Measurements from ENCODE around the gene CFAP251. TPM values are rescaled to one million over a fixed set of nuclear protein-coding genes. Genes with fewer than 3 reads are reported as not detected.
A peak's percentile ranks its signal among the peaks of the same experiment; 100 is the strongest.
"Not testable (repeated sequence)": the region's sequence is repeated elsewhere in the genome, so short reads cannot be mapped to it uniquely, and the experiment has no call there.

The CFAP251 gene, protein sequence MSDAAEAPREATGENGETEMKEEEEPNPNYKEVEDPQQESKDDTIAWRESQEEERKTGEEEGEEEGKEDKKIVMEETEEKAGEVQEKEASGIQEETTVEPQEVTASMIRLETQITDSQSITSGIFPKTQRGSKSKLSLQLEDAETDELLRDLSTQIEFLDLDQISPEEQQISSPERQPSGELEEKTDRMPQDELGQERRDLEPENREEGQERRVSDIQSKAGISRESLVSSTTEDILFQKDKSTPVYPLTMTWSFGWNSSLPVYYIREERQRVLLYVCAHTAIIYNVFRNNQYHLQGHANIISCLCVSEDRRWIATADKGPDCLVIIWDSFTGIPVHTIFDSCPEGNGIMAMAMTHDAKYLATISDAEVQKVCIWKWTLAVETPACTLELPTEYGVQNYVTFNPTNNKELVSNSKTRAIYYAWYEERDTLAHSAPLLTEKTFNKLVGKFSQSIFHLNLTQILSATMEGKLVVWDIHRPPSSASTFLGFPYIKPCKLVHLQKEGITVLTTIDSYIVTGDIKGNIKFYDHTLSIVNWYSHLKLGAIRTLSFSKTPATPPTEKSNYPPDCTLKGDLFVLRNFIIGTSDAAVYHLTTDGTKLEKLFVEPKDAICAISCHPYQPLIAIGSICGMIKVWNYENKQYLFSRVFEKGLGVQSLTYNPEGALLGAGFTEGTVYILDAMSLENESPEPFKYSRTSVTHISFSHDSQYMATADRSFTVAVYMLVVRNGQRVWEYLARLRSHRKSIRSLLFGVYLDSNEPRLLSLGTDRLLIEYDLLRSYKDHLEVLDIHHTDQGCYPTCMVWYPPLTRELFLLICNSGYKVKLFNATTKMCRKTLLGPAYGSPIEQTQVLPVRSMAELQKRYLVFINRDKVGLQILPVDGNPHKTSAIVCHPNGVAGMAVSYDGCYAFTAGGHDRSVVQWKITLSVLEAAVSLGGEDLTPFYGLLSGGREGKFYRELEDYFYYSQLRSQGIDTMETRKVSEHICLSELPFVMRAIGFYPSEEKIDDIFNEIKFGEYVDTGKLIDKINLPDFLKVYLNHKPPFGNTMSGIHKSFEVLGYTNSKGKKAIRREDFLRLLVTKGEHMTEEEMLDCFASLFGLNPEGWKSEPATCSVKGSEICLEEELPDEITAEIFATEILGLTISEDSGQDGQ
- total RNA-seq = 10 to 100 TPM; 29.0 to 41.5 TPM
- 56.1 TPM for polyA plus RNA-seq (ENCODE audit: insufficient read depth, low read depth, low replicate concordance)
- long read RNA-seq, donor 1 = 0 reads
- long read RNA-seq, donor 2 = 0 reads

DNA sequence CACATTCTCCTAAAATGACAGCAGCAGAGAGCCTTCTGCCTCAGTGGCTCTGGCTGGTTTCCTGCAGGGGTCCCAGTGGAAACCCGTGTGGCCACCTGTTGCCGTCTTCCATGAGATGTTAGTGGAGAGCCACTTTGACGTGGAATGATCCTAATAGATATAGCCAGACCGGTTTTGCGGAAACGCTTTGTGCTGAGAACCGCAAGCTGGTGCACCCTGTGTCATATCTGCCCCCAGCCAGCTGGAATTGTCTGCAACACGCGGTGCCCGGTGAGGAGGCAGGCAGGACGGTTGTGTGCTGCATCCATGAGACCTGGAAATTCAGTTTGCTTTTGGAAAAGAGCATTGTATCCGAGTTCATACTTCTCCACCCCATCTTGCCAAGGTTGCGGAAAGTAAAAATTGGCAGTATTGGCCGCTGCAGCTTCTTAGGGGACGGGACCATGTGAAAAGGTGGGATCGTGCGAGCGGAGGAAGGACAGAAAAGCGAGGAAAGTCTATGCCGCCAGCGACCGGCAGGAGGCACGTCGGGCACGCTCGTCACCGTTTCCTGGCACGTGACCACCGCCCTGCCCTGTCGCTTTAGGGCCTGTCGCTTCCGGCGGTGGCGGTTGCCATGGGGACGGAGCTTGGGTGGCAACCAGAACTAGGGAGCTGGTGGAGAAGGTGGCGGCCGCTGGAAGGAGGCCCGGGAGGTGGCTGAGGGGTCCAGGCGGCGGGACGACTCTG, at the start of gene CFAP251:
Gene CFAP251, plus strand, starts transcription at position 643 of the 729 bp plus-strand sequence. CDS start 2,714 bp downstream, outside the sequence.
- TF ChIP-seq POLR2A (IDR thresholded peaks at IDR 0.05) = no peak
- TF ChIP-seq, protein P1, sequence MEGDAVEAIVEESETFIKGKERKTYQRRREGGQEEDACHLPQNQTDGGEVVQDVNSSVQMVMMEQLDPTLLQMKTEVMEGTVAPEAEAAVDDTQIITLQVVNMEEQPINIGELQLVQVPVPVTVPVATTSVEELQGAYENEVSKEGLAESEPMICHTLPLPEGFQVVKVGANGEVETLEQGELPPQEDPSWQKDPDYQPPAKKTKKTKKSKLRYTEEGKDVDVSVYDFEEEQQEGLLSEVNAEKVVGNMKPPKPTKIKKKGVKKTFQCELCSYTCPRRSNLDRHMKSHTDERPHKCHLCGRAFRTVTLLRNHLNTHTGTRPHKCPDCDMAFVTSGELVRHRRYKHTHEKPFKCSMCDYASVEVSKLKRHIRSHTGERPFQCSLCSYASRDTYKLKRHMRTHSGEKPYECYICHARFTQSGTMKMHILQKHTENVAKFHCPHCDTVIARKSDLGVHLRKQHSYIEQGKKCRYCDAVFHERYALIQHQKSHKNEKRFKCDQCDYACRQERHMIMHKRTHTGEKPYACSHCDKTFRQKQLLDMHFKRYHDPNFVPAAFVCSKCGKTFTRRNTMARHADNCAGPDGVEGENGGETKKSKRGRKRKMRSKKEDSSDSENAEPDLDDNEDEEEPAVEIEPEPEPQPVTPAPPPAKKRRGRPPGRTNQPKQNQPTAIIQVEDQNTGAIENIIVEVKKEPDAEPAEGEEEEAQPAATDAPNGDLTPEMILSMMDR (IDR thresholded peaks at IDR 0.05) = peak; percentile 23 to 83 (median 68)
- Histone ChIP-seq H3K9me3 (no peaks in the 10 kb centered on the region), H3K4me1 (no peaks in the 10 kb centered on the region), H3K36me3 (ENCODE audit: low read depth, missing control alignments) (no peaks in the 10 kb centered on the region), H3K4me3 (peak within 1 kb of the TSS; percentile 52 to 59), H3K27me3 (no peaks in the 10 kb centered on the region), H3K27ac (peak within 1 kb of the TSS in 1 of 2 donors; percentile 24)
- intact Hi-C loops (cut with DNase I; ENCODE audit: low total_unique reads) = no loop called here
- peak; percentile 95 for DNase-seq
- 29 to 49% methylated on average over 28 to 41 of the region's 41 CpGs for WGBS, 2 donors

DNA sequence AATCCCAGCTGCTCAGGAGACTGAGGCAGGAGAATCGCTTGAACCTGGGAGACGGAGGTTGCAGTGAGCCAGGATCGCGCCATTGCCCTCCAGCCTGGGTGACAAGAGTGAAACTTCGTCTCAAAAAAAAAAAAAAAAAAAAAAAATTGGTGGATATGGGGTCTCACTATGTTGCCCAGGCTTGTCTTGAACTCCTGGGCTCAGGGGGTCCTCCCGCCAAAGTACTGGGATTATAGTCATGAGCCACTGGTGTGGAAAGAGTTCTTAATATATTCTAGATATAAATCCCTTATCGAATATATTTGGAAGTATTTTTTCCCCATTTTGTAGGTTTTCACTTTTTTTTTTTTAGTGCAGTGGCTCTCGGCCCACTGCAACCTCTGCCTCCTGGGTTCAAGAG, 49.2 kb upstream of the CFAP251 start:
- H3K27ac ChIP-seq; H3K9me3 ChIP-seq; H3K27me3 ChIP-seq; H3K36me3 ChIP-seq (ENCODE audit: low read depth, missing control alignments); intact Hi-C loops (cut with DNase I; ENCODE audit: low total_unique reads); H3K4me3 ChIP-seq; H3K4me1 ChIP-seq; DNase-seq: not testable (repeated sequence)
- 86 to 97% methylated on average over 8 of the region's 8 CpGs for WGBS, 2 donors

DNA sequence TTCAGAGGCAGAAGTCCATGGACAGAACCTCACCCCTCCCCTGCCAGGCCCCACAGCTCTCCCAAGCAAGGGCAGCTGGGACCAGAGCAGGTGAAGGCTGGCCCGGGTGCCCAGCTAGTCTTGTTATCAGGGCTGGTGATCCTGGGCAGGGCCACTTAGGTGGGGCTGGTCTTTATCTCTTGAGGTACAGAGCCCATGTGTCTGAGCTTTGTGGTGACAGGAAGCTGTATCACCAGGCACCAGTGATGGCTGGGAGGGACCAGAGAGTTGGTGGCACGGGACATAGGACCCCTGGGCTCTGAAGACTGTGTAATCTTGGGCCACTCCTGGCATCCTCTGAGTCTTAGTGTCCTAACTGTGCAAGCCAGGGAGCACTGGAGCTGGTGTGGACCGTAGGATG, 46.9 kb upstream of the CFAP251 start:
- TF ChIP-seq, protein P1 (IDR thresholded peaks at IDR 0.05) = no peak
- TF ChIP-seq POLR2A (IDR thresholded peaks at IDR 0.05) = no peak
- DNase-seq = no peak
- Histone ChIP-seq H3K4me3 (no peak overlapping the region), H3K27ac (no peak overlapping the region), H3K9me3 (no peaks in the 10 kb centered on the region), H3K4me1 (no peaks in the 10 kb centered on the region), H3K36me3 (ENCODE audit: low read depth, missing control alignments) (no peaks in the 10 kb centered on the region), H3K27me3 (no peaks in the 10 kb centered on the region)
- 84 to 89% methylated on average over 3 of the region's 3 CpGs for WGBS, 2 donors
- intact Hi-C loops (cut with DNase I; ENCODE audit: low total_unique reads) = no loop called here

DNA sequence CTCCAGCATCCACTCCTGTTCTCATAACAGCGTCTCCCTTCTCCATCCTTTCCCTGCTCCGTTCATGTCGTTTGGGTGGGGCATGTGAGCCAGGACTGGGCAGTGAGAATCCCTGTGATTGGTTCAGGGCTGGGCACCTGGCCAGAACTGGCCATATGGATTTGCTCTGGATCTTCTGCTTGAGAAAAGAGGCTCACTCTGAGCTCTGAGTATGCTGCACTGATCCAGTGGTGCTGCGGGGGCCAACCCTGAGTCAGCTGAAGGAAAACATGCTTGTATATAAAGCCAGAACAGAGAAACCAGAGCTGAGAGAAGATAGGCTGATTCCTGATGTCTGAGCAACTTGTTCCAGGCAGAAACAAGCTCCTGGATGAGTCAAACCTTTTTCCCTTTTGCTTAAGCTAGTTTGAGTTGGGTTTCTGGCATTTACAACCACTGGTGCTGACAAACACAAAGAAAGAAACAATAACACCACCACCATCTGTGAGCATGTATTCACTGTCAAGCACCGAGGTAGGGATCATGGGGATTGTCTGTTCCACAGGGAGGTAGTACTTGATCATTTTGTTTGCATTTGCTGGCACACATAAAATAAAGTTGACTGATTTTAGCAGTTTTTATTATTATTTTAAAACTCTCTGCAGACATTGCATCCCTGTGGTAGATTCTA, 45.7 kb upstream of the CFAP251 start:
- WGBS, 2 donors = 47 to 50% methylated on average over 5 of the region's 5 CpGs
- no peaks in the 10 kb centered on the region for H3K9me3 ChIP-seq
- no peaks in the 10 kb centered on the region for H3K36me3 ChIP-seq (ENCODE audit: low read depth, missing control alignments)
- TF ChIP-seq, protein P1 (IDR thresholded peaks at IDR 0.05) = no peak
- TF ChIP-seq POLR2A (IDR thresholded peaks at IDR 0.05) = no peak
- no peaks in the 10 kb centered on the region for H3K4me1 ChIP-seq
- DNase-seq = no peak
- H3K27ac ChIP-seq = no peak overlapping the region
- intact Hi-C loops (cut with DNase I; ENCODE audit: low total_unique reads) = no loop called here
- no peaks in the 10 kb centered on the region for H3K27me3 ChIP-seq
- no peak overlapping the region for H3K4me3 ChIP-seq
